ENCODE data around the gene FBXO48. TPM values are rescaled to one million over a fixed set of nuclear protein-coding genes. Genes with fewer than 3 reads are reported as not detected.

FBXO48 gene
- total RNA-seq, 2 experiments from 2014 or later = 1.5 to 6.8 TPM

DNA sequence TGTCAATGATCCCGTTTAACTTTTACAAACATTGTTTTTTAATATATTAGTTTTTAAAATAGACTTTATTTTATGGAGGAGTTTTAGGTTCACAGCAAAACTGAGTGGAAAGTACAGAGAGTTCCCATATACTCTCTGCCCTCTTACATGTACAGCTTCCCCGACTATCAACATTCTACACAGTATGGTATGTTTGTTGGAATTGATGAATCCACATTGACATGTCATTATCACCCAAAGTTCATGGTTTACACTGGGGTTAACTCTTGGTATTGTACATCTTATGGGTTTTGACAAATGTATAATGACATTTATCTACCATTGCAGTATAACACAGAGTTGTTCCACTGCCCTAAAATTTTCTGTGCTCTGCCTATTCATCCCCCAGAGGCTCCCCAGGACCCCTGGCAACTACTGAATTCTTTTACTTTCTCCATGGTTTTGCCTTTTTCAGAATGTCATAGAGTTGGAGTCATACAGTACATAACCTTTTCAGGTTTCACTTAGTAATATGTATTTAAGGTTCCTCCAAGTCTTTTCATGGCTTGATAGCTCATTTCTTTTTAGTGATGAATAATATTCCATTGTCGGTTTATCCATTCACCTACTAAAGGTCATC, 5.8 kb upstream of the FBXO48 start:
- ChIA-PET POLR2A (interaction anchor here (0.6 to 1.8 kb wide), 2 partner anchors 9 to 15 kb away, joined by 3 to 6 read pairs; no protein-coding TSS in a partner anchor), CTCF (ENCODE audit: unreplicated experiment) (no interaction called here)
- Histone ChIP-seq H3K79me2 (ENCODE audit: insufficient read depth, low read depth, low read length) (peaks cover 21% of the 10 kb centered on the region; the same call in 1 of the 2 replicates), H2AFZ (ENCODE audit: low read length) (no peak overlapping the region), H3K9me2 (ENCODE audit: insufficient read depth, low read length) (no peaks in the 10 kb centered on the region), H3K4me2 (ENCODE audit: low read length) (no peak overlapping the region), H4K20me1 (ENCODE audit: insufficient read depth, low read length) (no peaks in the 10 kb centered on the region), H3K27ac (ENCODE audit: low read depth, low read length, poor library complexity, severe bottlenecking) (no peak overlapping the region), H3K9me3 (ENCODE audit: low read length) (no peaks in the 10 kb centered on the region), H3K36me3 (ENCODE audit: insufficient read depth, low read length) (no peaks in the 10 kb centered on the region), H3K4me3 (ENCODE audit: low read depth, low read length, poor library complexity, severe bottlenecking) (no peak overlapping the region), H3K4me1 (ENCODE audit: insufficient read depth, low read length, poor library complexity, severe bottlenecking) (peaks cover 17% of the 10 kb centered on the region)
- TF ChIP-seq, protein P1, sequence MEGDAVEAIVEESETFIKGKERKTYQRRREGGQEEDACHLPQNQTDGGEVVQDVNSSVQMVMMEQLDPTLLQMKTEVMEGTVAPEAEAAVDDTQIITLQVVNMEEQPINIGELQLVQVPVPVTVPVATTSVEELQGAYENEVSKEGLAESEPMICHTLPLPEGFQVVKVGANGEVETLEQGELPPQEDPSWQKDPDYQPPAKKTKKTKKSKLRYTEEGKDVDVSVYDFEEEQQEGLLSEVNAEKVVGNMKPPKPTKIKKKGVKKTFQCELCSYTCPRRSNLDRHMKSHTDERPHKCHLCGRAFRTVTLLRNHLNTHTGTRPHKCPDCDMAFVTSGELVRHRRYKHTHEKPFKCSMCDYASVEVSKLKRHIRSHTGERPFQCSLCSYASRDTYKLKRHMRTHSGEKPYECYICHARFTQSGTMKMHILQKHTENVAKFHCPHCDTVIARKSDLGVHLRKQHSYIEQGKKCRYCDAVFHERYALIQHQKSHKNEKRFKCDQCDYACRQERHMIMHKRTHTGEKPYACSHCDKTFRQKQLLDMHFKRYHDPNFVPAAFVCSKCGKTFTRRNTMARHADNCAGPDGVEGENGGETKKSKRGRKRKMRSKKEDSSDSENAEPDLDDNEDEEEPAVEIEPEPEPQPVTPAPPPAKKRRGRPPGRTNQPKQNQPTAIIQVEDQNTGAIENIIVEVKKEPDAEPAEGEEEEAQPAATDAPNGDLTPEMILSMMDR (conservative IDR thresholded peaks at IDR 0.05; ENCODE audit: low read length) = no peak
- TF ChIP-seq EZH2phosphoT487 (IDR thresholded peaks at IDR 0.05; ENCODE audit: borderline replicate concordance, low read depth, low read length) = no peak
- BruUV-seq (replicated peaks) = no TSS peak
- DNase-seq (ENCODE audit: low spot score) = no peak
- intact Hi-C loops (cut with micrococcal nuclease; ENCODE audit: unreplicated experiment) = no loop called here

DNA sequence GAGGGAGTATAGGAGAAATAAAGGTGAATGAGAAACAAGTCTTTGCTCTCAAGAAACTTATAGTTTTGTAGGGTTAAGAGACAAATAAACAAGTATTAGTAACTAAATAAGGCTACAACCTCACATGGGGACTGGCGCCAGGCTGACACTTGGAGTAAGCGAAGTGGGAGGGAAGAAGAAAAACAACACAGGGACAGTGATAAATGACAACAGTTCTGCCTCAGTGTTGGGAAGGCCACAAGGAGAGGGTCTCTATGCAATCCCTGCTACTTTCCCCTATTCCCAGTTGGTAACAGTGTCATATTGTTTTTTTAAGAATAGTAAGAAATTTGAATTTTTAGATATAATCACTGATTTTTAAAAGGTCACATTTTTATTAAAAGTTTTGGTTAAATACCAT, 4.3 kb upstream of the FBXO48 start:
- no TSS peak for BruUV-seq (replicated peaks)
- Histone ChIP-seq H3K9me3 (ENCODE audit: low read length) (no peaks in the 10 kb centered on the region), H2AFZ (ENCODE audit: low read length) (no peak overlapping the region), H3K4me2 (ENCODE audit: low read length) (no peak overlapping the region), H4K20me1 (ENCODE audit: insufficient read depth, low read length) (no peaks in the 10 kb centered on the region), H3K9me2 (ENCODE audit: insufficient read depth, low read length) (no peaks in the 10 kb centered on the region), H3K79me2 (ENCODE audit: insufficient read depth, low read depth, low read length) (peaks cover 27% of the 10 kb centered on the region; the same call in 1 of the 2 replicates), H3K36me3 (ENCODE audit: insufficient read depth, low read length) (no peaks in the 10 kb centered on the region), H3K4me1 (ENCODE audit: insufficient read depth, low read length, poor library complexity, severe bottlenecking) (peaks cover 18% of the 10 kb centered on the region), H3K27ac (ENCODE audit: low read depth, low read length, poor library complexity, severe bottlenecking) (no peak overlapping the region), H3K4me3 (ENCODE audit: low read depth, low read length, poor library complexity, severe bottlenecking) (no peak overlapping the region)
- no peak for DNase-seq (ENCODE audit: low spot score)
- intact Hi-C loops (cut with micrococcal nuclease; ENCODE audit: unreplicated experiment) = no loop called here
- CTCF ChIA-PET (ENCODE audit: unreplicated experiment) = no interaction called here
- TF ChIP-seq EZH2phosphoT487 (IDR thresholded peaks at IDR 0.05; ENCODE audit: borderline replicate concordance, low read depth, low read length) = no peak
- TF ChIP-seq, protein P1 (conservative IDR thresholded peaks at IDR 0.05; ENCODE audit: low read length) = no peak
- POLR2A ChIA-PET = interaction anchor here (1.8 kb wide), 1 partner anchor 17 kb away, joined by 6 read pairs; no protein-coding TSS in a partner anchor

DNA sequence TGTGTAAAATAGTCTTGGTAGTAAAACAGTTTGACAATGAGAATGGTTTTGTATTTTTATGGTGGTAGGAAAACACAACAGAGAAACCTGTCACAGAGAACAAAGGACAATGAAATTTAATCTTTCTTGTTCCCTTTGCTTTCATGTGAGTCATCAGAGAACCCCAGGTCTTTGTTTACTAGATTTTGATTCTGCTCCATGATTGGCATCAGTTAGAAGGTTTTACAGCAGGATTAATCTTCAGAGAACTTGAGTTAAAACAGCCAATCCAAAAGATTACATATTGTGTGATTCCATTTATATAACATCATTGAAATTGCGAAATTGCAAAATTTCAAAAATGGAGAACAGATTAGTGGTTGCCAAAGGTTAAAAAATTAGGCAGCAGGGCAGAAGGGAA, 2.8 kb upstream of the FBXO48 start:
- no TSS peak for BruUV-seq (replicated peaks)
- Histone ChIP-seq H3K79me2 (ENCODE audit: insufficient read depth, low read depth, low read length) (peaks cover 30% of the 10 kb centered on the region; the same call in 1 of the 2 replicates), H3K9me3 (ENCODE audit: low read length) (no peaks in the 10 kb centered on the region), H3K4me2 (ENCODE audit: low read length) (no peak overlapping the region), H4K20me1 (ENCODE audit: insufficient read depth, low read length) (no peaks in the 10 kb centered on the region), H3K27ac (ENCODE audit: low read depth, low read length, poor library complexity, severe bottlenecking) (no peak overlapping the region), H3K4me3 (ENCODE audit: low read depth, low read length, poor library complexity, severe bottlenecking) (no peak overlapping the region), H2AFZ (ENCODE audit: low read length) (no peak overlapping the region), H3K9me2 (ENCODE audit: insufficient read depth, low read length) (no peaks in the 10 kb centered on the region), H3K36me3 (ENCODE audit: insufficient read depth, low read length) (no peaks in the 10 kb centered on the region), H3K4me1 (ENCODE audit: insufficient read depth, low read length, poor library complexity, severe bottlenecking) (peaks cover 29% of the 10 kb centered on the region)
- TF ChIP-seq, protein P1 (conservative IDR thresholded peaks at IDR 0.05; ENCODE audit: low read length) = no peak
- no peak for TF ChIP-seq EZH2phosphoT487 (IDR thresholded peaks at IDR 0.05; ENCODE audit: borderline replicate concordance, low read depth, low read length)
- DNase-seq (ENCODE audit: low spot score) = no peak
- CTCF ChIA-PET (ENCODE audit: unreplicated experiment) = no interaction called here
- intact Hi-C loops (cut with micrococcal nuclease; ENCODE audit: unreplicated experiment) = loop anchor here (5.0 kb wide), 3 partner anchors 222 to 297 kb away; no protein-coding TSS in a partner anchor
- POLR2A ChIA-PET = interaction anchor here (0.7 kb wide), 1 partner anchor 11 kb away, joined by 3 read pairs; no protein-coding TSS in a partner anchor
